Left renal cortex interstitium (tissue), 4 donors: ENCODE results near the gene SUGP1. TPM values are rescaled to one million over a fixed set of nuclear protein-coding genes. Genes with fewer than 3 reads are reported as not detected.
A peak's percentile ranks its signal among the peaks of the same experiment; 100 is the strongest.
"Not testable (repeated sequence)": the region's sequence is repeated elsewhere in the genome, so short reads cannot be mapped to it uniquely, and the experiment has no call there.

Experiments used
- DNase-seq, 4 donors: peaks; one replicate each; pipeline ENCODE4 v3.0.0-alpha.2; 2013; ENCODE audit warnings: low read depth in 4 of 4, low spot score in 2 of 4, missing footprints in 1 of 4
- polyA plus RNA-seq, 4 donors: library from polyadenylated mRNA; unstranded; fragments of 120-200 nt; gene quantifications; one replicate each; pipeline ENCODE4 v1.2.1, GENCODE V29; 2013; ENCODE audit not compliant: insufficient read length in 4 of 4

SUGP1 gene, protein sequence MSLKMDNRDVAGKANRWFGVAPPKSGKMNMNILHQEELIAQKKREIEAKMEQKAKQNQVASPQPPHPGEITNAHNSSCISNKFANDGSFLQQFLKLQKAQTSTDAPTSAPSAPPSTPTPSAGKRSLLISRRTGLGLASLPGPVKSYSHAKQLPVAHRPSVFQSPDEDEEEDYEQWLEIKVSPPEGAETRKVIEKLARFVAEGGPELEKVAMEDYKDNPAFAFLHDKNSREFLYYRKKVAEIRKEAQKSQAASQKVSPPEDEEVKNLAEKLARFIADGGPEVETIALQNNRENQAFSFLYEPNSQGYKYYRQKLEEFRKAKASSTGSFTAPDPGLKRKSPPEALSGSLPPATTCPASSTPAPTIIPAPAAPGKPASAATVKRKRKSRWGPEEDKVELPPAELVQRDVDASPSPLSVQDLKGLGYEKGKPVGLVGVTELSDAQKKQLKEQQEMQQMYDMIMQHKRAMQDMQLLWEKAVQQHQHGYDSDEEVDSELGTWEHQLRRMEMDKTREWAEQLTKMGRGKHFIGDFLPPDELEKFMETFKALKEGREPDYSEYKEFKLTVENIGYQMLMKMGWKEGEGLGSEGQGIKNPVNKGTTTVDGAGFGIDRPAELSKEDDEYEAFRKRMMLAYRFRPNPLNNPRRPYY
- polyA plus RNA-seq = 10 to 100 TPM; 50.9 to 69.1 (median 58.5) TPM

DNA sequence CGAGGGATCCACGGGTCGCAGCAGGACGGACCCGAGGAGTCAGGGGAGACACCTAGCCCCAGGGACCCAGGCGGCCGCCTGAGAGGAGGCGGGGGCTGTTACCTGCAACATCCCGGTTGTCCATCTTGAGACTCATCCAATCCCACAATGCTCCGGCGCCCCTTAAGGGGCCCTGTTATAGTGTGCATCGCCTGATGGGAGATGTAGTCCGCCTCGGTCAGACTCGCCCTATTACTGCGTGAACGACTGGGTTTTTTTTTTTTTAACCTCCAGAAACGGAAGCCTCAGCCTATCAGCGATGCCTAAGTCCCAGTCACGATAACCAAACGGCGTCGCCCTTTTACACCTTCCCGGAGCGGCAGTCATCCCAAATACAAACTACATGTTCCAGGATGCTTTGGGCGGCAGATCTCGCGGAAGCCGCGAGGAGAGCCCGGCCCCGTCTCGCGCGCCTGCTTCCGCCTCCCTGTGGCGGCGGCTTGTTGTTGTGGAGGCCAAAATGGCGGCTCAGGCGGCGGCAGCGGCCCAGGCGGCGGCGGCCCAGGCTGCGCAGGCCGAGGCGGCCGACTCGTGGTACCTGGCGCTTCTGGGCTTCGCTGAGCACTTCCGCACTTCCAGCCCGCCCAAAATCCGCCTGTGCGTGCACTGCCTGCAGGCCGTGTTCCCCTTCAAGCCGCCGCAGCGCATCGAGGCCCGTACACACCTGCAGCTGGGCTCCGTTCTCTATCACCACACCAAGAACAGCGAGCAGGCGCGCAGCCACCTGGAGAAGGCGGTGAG lies at the start of gene SUGP1, which contains the start of gene MAU2:
SUGP1 (minus strand) TSS at position 149 of the 780 bp plus-strand sequence; CDS start at position 136, 13 bp downstream.
MAU2 (plus strand) TSS at position 469 of the 780 bp plus-strand sequence; CDS start at position 500, 31 bp downstream.
- peak; percentile 84 to 96 (median 86) for DNase-seq

- DNase-seq = no peak
Observed at GRCh38 chr19:19368087-19368486, 47.8 kb upstream of the SUGP1 start.

- no peak for DNase-seq
Observed at GRCh38 chr19:19366434-19367396, 46.4 kb upstream of the SUGP1 start.

GRCh38 chr19:19362075-19362474 lies 41.8 kb upstream of the SUGP1 start:
- no peak for DNase-seq

- peak in 2 of 4 donors; percentile 53 to 73 for DNase-seq
Observed at GRCh38 chr19:19361075-19361594, 40.8 kb upstream of the SUGP1 start.

DNA sequence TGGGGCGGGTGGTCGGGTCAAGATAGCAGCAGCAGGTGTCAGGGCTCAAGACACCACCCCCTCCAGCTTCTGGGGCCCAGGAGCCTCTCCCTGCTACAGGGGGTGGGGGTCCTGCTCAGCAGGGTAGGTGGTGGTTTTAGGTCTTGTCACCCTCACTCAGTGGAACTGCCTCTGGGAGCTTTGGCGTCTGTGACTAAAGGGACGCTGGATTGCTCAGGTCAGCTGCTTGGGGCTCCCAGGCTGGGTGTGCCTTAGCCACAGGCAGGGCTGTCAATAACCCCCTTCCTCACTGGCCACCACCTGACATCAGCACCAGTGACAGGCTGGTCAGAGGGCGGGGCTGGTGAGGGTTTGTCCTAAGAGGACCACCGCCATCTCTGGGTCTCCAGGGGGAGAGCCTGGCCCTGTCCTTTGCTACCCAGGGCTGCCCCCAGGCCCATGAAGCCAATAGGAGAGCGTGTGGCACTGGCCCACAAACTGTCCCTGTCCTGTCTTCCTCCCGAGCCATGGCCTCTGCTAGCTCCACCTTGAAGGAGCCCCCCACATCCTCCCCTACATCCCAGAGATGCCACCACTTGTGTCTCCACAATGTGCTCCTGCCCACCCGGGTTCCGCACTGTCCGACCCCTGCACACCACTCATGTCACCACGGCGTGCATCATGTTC lies 36.7 kb upstream of the SUGP1 start:
- no peak for DNase-seq

DNA sequence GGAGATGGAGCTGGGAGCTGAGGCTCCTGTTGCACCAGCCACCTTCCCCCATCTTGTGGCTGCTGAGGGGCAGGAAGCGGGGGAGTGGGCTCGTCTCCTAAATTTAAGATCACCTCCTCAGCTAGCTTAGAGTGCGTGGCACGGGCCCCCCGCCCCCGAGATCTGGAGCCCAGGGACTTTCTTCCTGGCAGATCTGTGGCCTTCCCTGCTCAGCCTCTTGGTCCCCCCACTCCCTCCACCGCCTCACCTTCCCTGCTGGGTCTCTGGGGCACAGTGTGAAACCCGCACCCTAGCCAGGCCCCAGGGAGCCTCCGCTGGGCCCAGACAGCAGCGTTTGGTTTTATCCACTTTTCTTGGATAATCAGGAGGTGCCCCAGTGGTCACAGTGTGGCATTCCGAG lies 36.2 kb upstream of the SUGP1 start:
- no peak for DNase-seq

DNA sequence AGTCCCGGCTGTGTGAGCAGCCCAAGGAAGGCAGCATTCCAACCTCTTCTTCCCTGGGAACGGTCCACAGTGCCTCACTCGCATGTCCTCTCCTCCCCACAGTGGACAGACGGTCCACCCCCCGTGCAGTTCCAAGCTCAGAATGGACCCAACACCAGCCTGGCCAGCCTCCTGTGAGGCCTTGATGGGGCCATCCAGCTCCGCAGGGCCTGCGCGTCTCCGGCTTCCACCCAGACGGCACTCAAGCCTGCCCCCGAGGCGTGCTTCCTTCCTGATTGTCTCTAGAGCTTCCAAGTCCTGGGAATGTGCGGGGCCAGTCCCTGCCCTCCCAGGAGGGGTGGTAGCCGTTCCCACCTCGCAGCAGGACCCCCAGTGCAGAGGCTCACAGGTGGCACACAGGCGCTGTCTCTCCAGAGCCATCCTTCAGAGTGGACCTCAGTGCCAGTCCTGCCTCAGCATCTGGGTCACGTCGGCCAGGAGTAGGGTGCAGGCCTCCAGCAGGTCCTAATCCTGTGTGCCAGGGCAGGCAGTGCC lies 35.4 kb upstream of the SUGP1 start:
- DNase-seq = no peak

GRCh38 chr19:19354932-19355331 lies 34.6 kb upstream of the SUGP1 start:
- no peak for DNase-seq

DNA sequence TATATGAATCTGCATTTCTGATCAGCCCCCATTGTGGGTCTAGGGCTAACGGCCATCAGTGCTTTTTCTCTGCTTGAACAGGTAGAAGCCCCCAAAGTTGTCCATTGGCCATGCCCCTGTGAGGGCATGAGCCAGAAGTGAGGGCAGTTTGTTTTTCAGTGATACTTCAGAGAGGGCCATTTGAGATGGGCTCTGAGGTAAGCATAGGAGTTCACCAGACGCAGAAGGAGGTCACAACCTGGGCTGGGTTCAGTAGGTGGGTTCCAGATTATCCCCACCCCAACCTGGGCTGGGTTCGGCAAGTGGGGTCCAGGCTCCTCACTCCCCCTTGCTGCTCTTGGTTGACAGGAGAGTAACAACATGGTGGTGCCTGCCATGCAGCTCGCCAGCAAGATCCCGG lies 33.7 kb upstream of the SUGP1 start:
- no peak for DNase-seq

DNA sequence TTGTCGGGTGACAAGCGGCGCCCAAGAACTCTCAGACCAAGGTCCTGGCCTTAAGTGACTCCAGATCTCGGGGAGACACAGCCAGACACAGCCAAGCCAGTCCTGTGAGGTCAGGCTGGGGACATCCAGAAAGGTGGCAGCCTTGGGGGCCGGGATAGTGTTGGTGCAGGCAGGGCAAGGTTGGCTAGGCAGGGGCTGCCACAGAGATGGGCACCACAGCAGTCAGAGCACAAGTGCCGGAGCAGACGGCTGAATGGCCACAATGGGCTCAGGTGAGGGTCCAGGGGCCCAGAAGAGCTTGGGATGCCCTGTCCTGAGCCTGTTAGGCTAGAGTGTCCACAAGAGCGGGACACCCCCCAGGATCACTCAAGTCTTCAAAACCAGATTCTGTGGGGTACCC lies 32.5 kb upstream of the SUGP1 start:
- no peak for DNase-seq

GRCh38 chr19:19350756-19351155 lies 30.4 kb upstream of the SUGP1 start:
- not testable (repeated sequence) for DNase-seq

DNA sequence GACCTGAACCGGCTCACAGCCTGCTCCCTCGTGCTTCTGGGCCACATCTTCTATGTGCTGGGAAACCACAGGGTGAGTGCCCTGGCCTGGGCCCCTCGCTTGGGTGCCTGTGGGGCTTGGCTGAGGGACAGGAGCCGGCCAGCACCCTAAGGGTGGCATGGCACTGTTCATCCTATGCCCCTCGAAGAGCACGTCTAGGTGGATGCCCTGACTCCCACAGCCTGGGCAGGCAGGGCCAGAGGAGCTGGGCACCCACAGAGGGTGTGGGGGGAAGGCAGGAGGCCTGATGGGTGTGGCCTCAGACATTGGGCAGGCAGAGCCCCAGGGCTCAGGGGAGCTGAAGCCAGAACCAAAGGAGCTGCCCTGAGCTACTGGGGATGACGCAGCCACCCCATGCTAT lies 29.1 kb upstream of the SUGP1 start:
- DNase-seq = no peak

DNA sequence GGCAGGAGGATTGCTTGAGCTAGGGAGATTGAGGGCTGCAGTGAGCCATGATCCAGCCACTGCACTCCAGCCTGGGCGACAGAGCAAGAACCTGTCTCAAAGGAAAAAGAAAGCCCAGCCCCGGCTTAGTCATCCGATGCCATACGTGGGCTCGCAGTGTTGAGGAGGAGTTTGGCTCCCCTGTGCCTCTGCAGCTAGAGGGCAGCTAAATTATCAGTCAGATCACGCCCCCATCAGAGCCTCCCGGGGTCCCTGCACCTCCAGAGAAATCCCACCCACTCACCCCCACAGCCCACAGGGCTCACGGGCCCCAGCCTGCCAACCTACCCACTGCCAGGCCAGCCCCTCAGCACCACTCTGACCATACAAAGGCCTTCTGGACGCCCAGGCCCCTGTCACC lies 28.0 kb upstream of the SUGP1 start:
- no peak for DNase-seq

GRCh38 chr19:19347401-19348110 lies 27.2 kb upstream of the SUGP1 start:
- DNase-seq = no peak

GRCh38 chr19:19345970-19346369 lies 25.7 kb upstream of the SUGP1 start:
- DNase-seq = no peak

DNA sequence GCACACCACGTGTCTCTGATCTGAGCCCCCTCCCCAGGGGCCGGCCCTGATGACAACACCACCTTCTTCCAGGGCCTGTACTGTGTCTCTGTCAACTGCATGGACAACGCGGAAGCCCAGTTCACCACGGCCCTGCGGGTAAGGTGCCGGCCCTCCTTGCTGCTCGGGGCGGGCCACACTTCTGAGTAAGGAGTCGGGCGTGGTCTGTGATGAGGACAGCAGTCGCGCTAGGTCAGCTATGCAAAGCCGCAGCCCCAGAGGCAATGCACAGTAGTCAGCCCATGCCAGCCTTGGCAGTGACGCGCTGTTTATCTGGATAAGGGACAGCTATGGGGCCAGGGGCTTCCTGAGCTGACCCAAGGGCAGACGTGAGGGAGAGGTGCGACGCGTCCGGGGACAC lies 24.9 kb upstream of the SUGP1 start:
- DNase-seq = no peak

DNA sequence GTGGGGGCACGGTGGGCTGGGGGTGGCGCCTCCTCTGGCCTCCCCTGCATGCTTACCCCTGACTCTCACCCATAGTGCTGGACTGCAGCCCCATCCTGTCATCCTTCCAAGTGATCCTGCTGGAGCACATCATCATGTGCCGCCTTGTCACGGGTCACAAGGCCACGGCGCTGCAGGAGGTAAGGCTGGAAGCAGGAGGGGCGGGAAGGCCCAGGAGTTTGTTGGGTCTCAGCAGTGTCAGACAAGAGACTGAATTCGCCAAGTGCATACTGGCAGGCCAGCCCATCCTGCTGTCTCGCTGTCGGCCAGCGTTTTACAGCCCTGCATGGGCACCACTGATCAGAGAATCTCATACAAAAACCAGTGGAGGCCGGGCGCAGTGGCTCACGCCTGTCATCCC lies 23.5 kb upstream of the SUGP1 start:
- DNase-seq = no peak
